Retinal pigment epithelial cell (primary cell): ENCODE data around the gene KTN1.

Experiments
- DNase-seq: peaks from one replicate; pipeline ENCODE4 v3.0.0-alpha.2; 2010; ENCODE audit warnings: low read depth
- H3K4me3 ChIP-seq: 2 replicates; pipeline ENCODE4 v1.5.1; 2011; ENCODE audit warnings: mild to moderate bottlenecking, low read length, control low read depth, moderate library complexity
- TF ChIP-seq, protein P1 (sequence below): conservative IDR thresholded peaks from 2 replicates; pipeline ENCODE4 v1.5.1; 2011; ENCODE audit warnings: low read depth, low read length, control low read depth, inconsistent platforms

KTN1 gene

DNA sequence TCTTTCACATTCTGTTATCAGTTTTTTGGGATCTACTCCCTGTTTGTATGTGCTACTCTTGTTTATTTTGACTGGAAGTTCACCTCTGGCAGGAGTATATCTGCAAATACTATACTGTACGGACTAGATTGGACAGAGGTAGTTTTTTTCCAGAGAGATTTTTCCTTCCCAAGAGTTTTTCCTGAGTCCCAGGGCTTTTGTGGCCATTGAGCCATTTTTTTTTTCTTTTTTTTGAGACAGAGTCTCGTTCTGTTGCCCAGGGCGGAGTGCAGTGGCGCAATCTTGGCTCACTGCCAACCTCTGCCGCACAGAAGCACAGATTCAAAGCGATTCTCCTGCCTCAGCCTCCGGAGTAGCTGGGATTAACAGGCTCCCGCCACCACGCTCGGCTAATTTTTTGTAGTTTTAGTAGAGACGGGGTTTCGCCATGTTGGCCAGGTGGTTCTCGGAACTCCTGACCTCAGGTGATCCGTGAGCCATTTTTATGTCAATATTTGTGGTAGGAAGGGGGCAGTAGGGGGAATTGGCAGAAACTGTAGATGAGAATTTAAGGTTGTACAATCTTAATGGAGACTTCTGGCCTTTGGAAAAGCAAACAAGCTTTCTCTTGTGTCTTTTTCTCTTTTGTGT is 19.4 kb downstream of the KTN1 start:
- TF ChIP-seq, protein P1, sequence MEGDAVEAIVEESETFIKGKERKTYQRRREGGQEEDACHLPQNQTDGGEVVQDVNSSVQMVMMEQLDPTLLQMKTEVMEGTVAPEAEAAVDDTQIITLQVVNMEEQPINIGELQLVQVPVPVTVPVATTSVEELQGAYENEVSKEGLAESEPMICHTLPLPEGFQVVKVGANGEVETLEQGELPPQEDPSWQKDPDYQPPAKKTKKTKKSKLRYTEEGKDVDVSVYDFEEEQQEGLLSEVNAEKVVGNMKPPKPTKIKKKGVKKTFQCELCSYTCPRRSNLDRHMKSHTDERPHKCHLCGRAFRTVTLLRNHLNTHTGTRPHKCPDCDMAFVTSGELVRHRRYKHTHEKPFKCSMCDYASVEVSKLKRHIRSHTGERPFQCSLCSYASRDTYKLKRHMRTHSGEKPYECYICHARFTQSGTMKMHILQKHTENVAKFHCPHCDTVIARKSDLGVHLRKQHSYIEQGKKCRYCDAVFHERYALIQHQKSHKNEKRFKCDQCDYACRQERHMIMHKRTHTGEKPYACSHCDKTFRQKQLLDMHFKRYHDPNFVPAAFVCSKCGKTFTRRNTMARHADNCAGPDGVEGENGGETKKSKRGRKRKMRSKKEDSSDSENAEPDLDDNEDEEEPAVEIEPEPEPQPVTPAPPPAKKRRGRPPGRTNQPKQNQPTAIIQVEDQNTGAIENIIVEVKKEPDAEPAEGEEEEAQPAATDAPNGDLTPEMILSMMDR = no peak
- no peak for DNase-seq
- H3K4me3 ChIP-seq = no peak overlapping the region

DNA sequence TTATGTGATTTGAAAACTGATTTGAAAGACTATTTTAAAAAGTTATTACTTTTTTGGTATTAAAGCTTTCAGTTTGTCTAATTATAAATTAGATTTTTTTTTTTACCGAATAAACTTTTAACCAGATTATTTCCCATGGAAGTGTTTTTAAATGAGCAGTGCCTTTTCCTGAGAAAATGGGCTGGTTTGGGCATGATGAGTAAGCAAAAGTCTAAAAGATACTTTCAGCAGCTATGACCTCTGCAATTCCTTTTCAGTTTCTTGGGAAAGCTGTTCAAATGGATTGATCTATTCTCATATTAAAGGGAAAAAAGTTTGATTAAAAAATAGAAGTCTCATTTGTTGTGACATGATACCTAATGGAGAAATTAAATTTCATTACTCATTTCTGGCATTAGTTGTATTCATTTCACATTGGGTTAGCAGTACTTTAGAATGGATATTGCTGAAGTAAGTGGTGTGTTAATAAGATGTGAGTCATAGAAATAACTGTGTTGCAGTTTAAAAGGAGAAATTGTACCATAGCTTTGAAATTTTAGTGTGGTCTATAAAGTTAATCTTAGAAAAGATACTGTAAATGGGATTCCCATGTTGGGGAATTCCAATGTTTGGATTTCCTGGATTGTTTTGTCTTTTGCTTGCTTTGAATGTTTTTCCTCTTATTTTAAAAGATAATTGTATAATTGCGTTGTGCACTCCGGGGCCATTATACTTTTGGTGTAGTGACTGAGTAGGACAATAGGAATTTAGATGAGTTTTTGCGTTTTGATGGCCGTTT is 21.0 kb downstream of the KTN1 start:
- TF ChIP-seq, protein P1 = no peak
- no peak for DNase-seq
- H3K4me3 ChIP-seq = no peak overlapping the region

DNA sequence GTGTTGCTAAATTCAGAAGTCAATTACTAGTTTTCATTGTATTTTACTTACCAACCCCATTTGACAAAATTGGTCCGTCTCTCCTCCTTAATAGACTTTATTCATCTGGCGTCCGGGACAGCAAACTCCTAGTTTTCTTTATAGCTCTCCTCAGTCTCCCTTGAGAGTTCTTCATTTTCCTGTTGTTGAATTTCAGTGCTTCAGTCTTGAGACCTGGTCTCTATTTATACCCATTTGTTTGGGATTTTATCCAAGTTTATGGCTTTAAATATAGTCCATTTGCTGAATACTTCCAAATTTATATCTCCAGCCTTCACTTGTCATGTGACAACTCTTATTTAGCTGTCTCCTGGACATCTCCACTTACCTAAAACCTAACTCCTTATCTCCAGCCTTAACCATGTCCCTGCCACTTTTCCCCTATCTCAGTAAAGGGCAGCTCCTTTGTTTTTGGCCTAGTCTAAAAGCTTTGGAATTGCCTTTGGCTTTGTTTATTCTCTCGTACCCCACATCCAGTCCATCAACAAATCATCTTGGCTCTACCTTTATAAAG is 23.5 kb downstream of the KTN1 start:
- TF ChIP-seq, protein P1 = no peak
- no peak overlapping the region for H3K4me3 ChIP-seq
- DNase-seq = no peak

DNA sequence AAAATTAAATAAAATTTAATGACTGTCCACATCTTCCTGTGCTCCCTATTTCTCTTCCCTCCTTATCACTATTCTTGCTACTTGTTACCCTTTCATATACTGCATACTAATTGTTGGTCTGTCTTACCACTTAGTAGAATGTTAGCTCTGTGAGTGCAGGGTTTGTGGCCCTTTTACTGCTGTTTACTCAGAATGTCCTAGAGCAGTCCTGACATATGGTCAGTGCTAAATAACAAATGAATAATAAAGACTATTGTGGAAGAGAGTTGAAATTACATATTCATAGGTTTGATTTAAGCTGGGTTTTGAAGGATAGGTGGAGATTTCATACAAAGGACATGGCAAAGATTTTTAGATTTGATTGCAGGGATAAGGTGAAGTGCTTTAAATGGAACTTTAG is 24.5 kb downstream of the KTN1 start:
- H3K4me3 ChIP-seq = no peak overlapping the region
- TF ChIP-seq, protein P1 = no peak
- no peak for DNase-seq

DNA sequence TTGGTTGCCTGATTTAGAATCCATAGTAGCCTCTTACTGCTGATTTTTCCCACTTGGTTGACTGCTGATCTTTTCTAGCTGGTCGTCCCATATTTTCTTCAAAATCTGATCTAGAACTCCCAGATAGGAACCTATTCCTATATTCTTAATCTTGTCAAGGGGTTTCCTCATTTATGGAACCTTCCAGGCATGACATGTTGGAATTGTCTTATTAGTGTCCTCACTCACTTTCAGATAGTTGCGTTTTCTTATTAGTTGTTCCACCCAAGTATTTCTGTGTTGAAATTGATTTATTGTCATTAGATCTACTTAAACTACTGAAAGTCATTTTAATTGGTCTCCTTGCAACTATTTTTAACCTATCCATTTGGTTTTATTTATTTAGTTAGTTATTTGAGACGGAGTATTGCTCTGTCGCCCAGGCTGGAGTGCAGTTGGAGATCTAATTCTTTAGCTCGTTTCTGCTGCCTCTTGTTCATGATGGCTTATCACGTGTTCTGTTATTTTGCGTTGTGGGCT is 25.0 kb downstream of the KTN1 start:
- TF ChIP-seq, protein P1 = no peak
- no peak for DNase-seq
- no peak overlapping the region for H3K4me3 ChIP-seq

DNA sequence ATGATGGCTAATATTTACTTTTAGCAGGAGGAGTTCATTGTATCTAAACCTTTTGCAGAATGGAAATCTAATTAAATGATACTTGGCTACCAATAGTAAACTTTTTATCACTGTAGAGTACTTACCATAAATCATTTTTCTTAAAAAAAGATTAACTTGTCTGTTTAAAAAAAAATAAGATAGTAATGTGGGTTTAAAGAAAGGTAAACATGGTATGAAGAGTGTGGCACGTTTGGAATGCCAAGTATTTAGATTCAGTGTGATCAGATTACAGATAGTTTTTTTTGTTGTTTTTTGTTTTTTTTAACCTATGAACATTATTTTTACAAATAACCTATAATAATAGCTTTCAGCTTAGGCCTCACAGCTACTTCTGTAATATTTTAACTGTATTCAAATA is 25.8 kb downstream of the KTN1 start:
- H3K4me3 ChIP-seq = no peak overlapping the region
- DNase-seq = no peak
- TF ChIP-seq, protein P1 = no peak

DNA sequence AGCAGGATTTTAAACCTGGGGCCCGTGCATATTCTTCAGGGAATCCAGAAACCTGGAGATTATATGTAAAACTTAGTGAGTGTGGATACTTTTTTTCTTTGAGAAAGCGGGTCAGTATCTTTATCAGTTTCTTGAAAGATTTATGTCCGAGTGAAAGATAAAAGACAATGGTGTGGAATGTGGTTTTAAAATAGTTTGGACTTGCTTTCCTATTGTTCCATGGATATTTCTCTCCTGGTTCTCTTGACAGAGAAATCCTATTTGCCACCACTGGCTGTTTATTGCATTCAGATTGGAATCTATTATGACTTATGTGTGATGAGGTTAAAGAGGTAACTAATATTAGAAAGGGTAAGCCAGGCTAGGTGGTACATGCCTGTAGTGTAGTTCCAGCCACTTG is 27.4 kb downstream of the KTN1 start:
- TF ChIP-seq, protein P1 = no peak
- H3K4me3 ChIP-seq = no peak overlapping the region
- no peak for DNase-seq
